Activated CD4-positive, alpha-beta T cell treated with anti-CD3 and anti-CD28 coated beads, Interleukin-2, Interleukin-4, amounts not matched to agents 100 ng/mL and 50 ng/mL, durations not matched to agents 16 hours and 8 hours (primary cell): ENCODE data around the gene BMERB1.
A peak's percentile ranks its signal among the peaks of the same experiment; 100 is the strongest.
"Not testable (repeated sequence)": the region's sequence is repeated elsewhere in the genome, so short reads cannot be mapped to it uniquely, and the experiment has no call there.

ENCODE experiments used
- DNase-seq: peaks from one replicate; pipeline ENCODE4 v3.0.0-alpha.2; 2020; ENCODE audit warnings: low spot score

Gene BMERB1

GRCh38 chr16:15434425-15435215 lies at the start of gene BMERB1:
Gene BMERB1 (plus strand): TSS chr16:15434588. CDS start chr16:15434654, 66 bp downstream.
- peak; percentile 74 for DNase-seq

DNA sequence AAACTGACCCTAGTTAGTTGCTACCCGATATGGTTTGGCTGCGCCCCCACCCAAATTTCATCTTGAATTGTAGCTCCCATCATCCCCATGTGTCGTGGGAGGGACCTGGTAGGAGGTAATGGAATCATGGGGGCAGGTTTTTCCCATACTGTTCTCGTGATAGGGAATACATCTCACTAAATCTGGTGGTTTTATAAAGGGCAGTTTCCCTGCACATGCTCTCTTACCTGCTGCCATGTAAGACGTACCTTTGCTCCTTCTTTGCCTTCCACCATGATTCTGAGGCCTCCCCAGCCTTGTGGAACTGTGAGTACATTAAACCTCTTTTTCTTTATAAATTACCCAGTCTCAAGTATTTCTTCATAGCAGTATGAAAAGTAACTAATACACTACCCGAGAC lies 46.3 kb upstream of the BMERB1 start:
- DNase-seq, result not testable (repeated sequence)

DNA sequence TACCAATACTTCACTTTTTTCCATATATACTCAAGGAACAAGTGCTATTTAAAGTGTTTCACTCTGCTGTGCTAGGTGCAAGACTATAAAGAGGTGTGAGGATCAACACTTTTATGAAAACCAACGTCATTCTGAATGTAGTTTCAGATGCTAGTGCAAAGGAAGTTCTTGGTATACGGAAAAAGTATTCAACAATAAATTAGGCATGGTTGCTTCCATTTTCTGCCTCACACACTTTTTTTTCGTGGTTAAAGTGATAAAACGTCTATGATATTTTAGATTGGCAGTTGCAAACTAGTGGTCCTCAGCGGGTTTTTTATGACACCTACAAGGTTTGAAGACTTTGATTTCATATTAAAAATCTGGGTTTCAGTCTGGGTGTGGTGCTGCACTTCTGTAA lies 44.5 kb upstream of the BMERB1 start:
- DNase-seq, result not testable (repeated sequence)

GRCh38 chr16:15393025-15393424 lies 41.4 kb upstream of the BMERB1 start:
- DNase-seq, result not testable (repeated sequence)

- not testable (repeated sequence) for DNase-seq
Measured at GRCh38 chr16:15395631-15396508, 38.5 kb upstream of the BMERB1 start, which contains the start of gene MPV17L. Gene MPV17L (plus strand): TSS chr16:15395754. CDS start chr16:15395898, 144 bp downstream.

- not testable (repeated sequence) for DNase-seq
Measured at GRCh38 chr16:15396509-15396829, 37.9 kb upstream of the BMERB1 start.

DNA sequence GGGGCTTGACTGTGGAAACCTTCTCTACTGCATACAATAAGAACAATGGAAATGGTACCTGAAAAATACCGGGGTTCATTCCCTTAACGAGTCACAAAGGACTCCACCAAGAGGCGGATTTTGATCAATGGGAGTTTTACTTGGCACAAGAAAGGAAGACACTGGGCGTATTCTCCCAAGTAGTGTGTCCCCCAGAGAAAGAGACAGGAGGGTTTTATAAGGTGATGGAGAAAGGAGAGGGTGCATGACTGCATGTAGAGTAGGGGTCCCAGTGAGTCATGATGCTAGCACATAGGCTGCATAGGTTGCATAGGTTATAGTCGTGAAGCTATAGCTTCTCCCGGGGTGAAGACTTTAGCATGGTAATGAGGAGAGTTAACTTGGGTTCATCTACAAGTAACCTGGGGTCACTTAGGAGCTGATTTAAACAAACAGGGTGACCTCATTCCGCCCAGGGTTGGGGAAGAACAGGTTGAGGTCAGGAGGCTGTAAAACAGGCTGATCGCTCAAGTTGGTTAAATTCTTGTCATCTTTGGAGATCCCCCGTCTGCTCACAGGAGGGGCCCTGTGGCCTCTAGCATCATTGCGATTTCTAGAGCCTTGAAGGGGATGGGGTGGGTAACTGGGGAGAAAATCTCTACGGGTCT lies 37.3 kb upstream of the BMERB1 start:
- DNase-seq, result no peak

DNA sequence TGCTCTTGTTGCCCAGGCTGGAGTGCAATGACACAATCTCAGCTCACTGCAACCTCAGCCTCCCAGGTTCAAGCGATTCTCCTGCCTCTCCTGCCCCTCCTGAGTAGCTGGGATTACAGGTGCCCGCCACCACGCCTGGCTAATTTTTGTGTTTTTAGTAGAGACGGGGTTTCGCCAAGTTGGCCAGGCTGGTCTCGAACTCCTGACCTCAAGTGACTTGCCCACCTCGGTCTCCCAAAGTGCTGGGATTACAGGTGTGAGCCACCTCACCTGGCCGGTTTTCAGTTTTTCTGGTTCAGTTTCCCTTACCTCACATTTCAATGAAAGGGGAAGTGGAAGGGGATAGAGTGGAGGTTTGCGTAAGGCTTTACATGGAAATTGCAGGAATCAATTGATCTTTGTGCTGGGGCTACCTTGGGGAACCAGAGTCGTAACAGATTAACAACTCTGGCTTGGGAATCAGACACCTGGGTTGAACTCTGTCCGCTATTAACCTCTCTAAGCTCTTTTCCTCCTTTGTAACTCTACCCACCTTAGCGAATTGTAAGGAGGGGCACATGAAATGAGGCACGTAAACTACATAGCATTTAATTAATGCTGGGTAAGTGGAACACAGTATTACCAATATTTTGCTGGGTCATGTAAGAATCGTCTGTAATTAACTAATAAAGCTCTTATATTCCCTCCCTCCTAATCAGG lies 35.6 kb upstream of the BMERB1 start:
- no peak for DNase-seq

GRCh38 chr16:15399317-15399716 lies 35.1 kb upstream of the BMERB1 start:
- DNase-seq, result no peak

DNA sequence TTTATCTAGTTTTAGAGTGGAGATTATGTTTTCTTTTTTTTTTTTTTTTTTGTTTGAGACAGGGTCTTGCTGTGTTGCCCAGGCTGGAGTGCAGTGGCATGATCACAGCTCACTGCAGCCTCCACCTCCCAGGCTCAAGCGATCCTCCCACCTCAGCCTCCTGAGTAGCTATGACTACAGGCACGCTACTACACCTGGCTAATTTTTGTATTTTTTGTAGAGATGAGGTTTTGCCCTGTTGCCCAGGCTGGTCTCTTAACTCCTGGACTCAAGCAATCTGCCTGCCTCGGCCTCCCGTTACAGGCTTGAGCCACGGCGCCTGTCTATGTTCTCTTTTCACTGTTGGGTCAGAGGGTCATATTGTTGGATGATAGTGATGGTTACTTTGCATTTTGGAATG lies 34.1 kb upstream of the BMERB1 start:
- DNase-seq, result not testable (repeated sequence)

GRCh38 chr16:15401972-15402371 lies 32.4 kb upstream of the BMERB1 start:
- no peak for DNase-seq

GRCh38 chr16:15403392-15403995 lies 30.9 kb upstream of the BMERB1 start:
- DNase-seq, result no peak

DNA sequence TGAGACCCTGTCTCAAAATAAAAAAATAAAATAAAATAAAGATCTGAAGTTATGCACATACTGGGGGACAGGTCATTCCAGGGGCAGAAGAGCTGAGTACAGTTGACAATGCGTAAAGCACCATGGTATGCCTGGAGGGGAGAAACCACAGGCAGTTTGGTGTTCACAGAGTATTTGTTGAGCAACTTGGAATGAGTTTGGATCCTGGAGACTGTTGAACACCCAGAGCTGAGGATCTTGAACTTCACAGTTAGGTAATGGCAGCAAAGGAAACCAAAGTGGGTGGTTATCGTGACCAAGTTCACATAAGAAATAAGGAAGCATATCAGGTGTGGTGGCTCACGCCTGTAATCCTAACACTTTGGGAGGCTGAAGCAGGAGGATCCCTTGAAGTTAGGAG lies 30.3 kb upstream of the BMERB1 start:
- not testable (repeated sequence) for DNase-seq

- DNase-seq, result no peak
Measured at GRCh38 chr16:15404792-15405191, 29.6 kb upstream of the BMERB1 start.

DNA sequence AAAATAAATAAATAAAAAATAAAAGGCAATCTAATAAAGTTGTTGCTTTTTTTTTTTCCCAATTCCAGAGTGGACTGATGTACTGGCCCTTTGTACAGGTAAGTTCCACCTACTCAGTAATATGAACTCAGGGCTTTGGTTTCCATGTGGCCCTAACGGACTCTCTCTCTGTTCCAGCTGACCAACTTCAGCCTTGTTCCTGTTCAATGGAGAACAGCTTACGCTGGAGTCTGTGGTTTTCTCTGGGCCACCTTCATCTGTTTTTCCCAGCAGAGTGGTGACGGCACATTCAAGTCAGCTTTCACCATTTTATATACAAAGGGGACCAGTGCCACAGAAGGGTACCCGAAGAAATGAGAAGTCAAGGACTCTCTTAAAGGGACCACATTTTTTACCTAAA lies 26.6 kb upstream of the BMERB1 start:
- not testable (repeated sequence) for DNase-seq

GRCh38 chr16:15409476-15409875 lies 24.9 kb upstream of the BMERB1 start:
- DNase-seq, result not testable (repeated sequence)

- DNase-seq, result no peak
Measured at GRCh38 chr16:15415511-15415985, 18.8 kb upstream of the BMERB1 start.

DNA sequence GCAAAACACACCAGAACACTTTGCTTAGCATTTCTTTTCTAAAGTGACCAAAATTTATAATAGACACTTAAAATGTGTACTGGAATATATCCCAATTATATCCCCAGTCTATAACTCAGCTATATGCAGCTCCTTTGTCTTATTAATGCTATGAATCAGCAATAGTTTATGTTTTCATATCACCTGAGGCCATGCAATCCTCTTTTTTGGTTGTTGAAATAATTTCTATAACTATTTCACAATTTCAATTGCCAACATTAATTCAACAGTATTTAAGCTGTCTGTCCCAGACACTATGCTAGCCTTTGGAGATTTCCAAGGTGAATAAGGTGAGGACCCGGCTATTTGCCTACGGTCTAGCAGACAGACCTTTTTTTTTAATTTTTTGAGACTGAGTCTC lies 17.2 kb upstream of the BMERB1 start:
- no peak for DNase-seq

DNA sequence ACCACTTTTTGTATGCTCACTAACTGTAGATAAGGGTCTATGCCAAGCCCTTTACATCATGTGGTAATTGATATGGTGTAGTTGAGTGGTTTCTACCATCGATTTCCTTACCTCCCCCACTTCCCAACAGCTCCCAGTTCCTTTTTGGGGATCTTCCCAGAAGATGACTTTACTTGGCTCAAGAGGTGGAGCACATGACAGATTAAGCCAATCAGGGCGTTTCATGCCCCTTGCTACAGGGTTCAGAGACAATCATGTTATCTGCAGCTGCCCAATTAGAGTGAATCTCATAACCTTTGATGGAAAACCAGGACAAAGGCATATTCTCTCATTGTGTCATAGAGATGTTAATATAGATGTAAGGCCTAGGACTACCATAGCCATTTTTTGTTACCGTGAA lies 16.2 kb upstream of the BMERB1 start:
- DNase-seq, result no peak

- not testable (repeated sequence) for DNase-seq
Measured at GRCh38 chr16:15421696-15422095, 12.7 kb upstream of the BMERB1 start.

GRCh38 chr16:15422222-15422621 lies 12.2 kb upstream of the BMERB1 start:
- DNase-seq, result no peak
